ENCODE data around the gene SPNS3.
A peak's percentile ranks its signal among the peaks of the same experiment; 100 is the strongest.

GRCh38 chr17:4498461-4499397 is 65.0 kb downstream of the SPNS3 start, which contains the start of gene SPNS2:
- no peak for TF ChIP-seq CTCF (IDR thresholded peaks at IDR 0.05 in 2 of 3, conservative IDR thresholded peaks at IDR 0.05 in 1 of 3; ENCODE audit: borderline replicate concordance in 1 of 3, insufficient read depth in 1 of 3, low read depth in 2 of 3, low read length in 2 of 3)
- no peak for TF ChIP-seq SP1 (IDR thresholded peaks at IDR 0.05; ENCODE audit: low read depth)
- 0 out of 2 replicates have a peak, but pooled peaks have one; percentile 33 for TF ChIP-seq POLR2AphosphoS5 (IDR thresholded peaks at IDR 0.05; ENCODE audit: low read depth, low read length)
- peak; percentile 48 for TF ChIP-seq MAX (IDR thresholded peaks at IDR 0.05)
- TF ChIP-seq POLR2A (IDR thresholded peaks at IDR 0.05; ENCODE audit: borderline replicate concordance, extremely low read depth, insufficient read depth, insufficient read length), result no peak
- no peak for TF ChIP-seq EZH2 (IDR thresholded peaks at IDR 0.05)
- no peak for TF ChIP-seq ZFX (IDR thresholded peaks at IDR 0.05)
- TF ChIP-seq ELF1 (IDR thresholded peaks at IDR 0.05; ENCODE audit: borderline replicate concordance, low read depth), result no peak

All from HCT116 (cell line).